RWPE2 (cell line): ENCODE measurements around the gene SKIC2.
"Not testable (repeated sequence)": the region's sequence is repeated elsewhere in the genome, so short reads cannot be mapped to it uniquely, and the experiment has no call there.

Experiments used
- ATAC-seq: fragments of 200-7000 bp; cut with Tn5 transposase; 3 replicates; pipeline ENCODE4 v1.9.1; 2021; ENCODE audit warnings: low read depth
- DNase-seq: peaks from one replicate; pipeline ENCODE4 v3.0.0-alpha.2; 2020; ENCODE audit warnings: low spot score
- H3K27ac ChIP-seq: fragments of 450-650 bp; 2 replicates; pipeline ENCODE4 v1.5.1; 2017; ENCODE audit warnings: mild to moderate bottlenecking; ENCODE audit not compliant: poor library complexity, severe bottlenecking
- H3K27me3 ChIP-seq: fragments of 250-450 bp; sonication (Bioruptor Pico); 2 replicates; pipeline ENCODE4 v1.5.1; 2021; ENCODE audit warnings: mild to moderate bottlenecking, moderate library complexity; ENCODE audit not compliant: insufficient read depth, poor library complexity, severe bottlenecking
- H3K36me3 ChIP-seq: fragments of 250-450 bp; sonication (Bioruptor Pico); 2 replicates; pipeline ENCODE4 v1.5.1; 2020; ENCODE audit warnings: low read depth, mild to moderate bottlenecking, moderate library complexity
- H3K4me1 ChIP-seq: fragments of 250-450 bp; sonication (Bioruptor Pico); 2 replicates; pipeline ENCODE4 v1.5.1; 2021; ENCODE audit warnings: mild to moderate bottlenecking, moderate library complexity; ENCODE audit not compliant: insufficient read depth, poor library complexity, severe bottlenecking
- H3K4me3 ChIP-seq: fragments of 250-450 bp; sonication (Bioruptor Pico); 2 replicates; pipeline ENCODE4 v1.5.1; 2021; ENCODE audit warnings: mild to moderate bottlenecking, moderate library complexity; ENCODE audit not compliant: severe bottlenecking
- H3K9me3 ChIP-seq: fragments of 250-450 bp; sonication (Bioruptor Pico); 2 replicates; pipeline ENCODE4 v1.5.1; 2021; ENCODE audit warnings: mild to moderate bottlenecking, moderate library complexity; ENCODE audit not compliant: severe bottlenecking
- TF ChIP-seq, protein P1 (sequence below): fragments of 450-650 bp; IDR thresholded peaks from one replicate; pipeline ENCODE4 v1.5.1; 2017; ENCODE audit warnings: mild to moderate bottlenecking, moderate library complexity; ENCODE audit not compliant: poor library complexity, severe bottlenecking

SKIC2 gene

DNA sequence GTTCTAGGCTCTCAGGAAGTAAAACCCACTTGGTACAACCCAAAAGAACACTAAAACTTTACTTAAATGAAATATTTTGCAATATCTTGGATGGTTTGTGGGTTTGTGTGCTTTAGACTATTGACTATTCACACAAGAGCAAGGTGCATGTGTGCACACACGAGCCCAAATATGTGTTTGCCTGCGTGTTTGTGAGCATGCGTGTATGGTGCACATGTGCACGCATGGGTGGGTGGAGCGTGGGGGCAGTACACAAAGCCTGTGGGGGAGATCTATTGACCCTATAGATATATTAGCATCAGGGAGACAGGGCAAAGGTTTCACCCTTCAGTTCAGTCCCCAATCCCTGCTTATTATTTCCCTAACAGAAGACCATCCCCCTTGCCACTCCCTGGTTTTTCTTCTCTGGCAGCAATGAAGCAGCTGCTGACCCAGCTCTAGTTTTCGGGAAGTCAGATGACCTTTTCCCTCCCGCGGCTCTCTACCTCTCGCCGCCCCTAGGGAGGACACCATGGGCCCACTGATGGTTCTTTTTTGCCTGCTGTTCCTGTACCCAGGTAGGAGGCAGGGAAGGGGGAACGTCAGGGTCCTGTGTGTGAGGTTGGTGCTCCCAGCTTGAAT lies 31.6 kb upstream of the SKIC2 start, which contains the start of gene C2:
C2 (plus strand) TSS at position 476 of the 621 bp plus-strand sequence; CDS start at position 512, 36 bp downstream.
- ATAC-seq, result no peak
- DNase-seq, result no peak
- TF ChIP-seq, protein P1, sequence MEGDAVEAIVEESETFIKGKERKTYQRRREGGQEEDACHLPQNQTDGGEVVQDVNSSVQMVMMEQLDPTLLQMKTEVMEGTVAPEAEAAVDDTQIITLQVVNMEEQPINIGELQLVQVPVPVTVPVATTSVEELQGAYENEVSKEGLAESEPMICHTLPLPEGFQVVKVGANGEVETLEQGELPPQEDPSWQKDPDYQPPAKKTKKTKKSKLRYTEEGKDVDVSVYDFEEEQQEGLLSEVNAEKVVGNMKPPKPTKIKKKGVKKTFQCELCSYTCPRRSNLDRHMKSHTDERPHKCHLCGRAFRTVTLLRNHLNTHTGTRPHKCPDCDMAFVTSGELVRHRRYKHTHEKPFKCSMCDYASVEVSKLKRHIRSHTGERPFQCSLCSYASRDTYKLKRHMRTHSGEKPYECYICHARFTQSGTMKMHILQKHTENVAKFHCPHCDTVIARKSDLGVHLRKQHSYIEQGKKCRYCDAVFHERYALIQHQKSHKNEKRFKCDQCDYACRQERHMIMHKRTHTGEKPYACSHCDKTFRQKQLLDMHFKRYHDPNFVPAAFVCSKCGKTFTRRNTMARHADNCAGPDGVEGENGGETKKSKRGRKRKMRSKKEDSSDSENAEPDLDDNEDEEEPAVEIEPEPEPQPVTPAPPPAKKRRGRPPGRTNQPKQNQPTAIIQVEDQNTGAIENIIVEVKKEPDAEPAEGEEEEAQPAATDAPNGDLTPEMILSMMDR, result no peak

DNA sequence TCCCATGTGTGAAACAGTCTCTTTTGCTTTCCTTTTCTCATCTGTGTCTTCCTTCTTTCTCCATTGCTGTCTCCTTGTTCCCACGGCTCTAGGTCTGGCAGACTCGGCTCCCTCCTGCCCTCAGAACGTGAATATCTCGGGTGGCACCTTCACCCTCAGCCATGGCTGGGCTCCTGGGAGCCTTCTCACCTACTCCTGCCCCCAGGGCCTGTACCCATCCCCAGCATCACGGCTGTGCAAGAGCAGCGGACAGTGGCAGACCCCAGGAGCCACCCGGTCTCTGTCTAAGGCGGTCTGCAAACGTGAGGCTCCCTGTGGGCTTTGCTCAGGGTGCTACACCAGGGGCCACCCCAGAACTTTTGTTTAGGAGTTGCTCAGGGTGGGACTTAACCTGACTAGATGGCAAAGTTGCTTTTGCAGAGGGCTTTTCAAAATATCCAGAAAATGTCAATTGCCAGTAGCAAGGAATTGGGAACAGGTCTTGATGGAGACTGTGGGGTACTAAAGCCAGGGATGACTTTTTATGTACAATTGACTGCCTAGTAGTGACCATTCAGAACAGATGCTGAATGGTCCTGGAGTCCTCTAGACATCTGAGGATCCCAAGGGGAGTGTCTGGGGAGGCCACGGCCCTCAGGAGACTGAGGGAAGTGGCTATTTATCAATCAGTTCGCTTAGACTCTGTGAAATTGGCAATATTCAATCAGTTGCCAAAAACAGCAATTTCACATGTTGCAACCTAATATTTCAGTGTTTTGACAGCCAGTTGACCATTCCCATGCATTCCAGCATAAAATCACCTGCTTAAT lies 30.9 kb upstream of the SKIC2 start:
- no peaks in the 10 kb centered on the region for H3K27me3 ChIP-seq
- no peaks in the 10 kb centered on the region for H3K4me1 ChIP-seq
- H3K27ac ChIP-seq, result no peak overlapping the region
- H3K9me3 ChIP-seq, result peaks cover 1% of the 10 kb centered on the region
- no peaks in the 10 kb centered on the region for H3K36me3 ChIP-seq
- ATAC-seq (no peak), DNase-seq (no peak)
- TF ChIP-seq, protein P1, result no peak
- H3K4me3 ChIP-seq, result no peak overlapping the region

More for the DNA sequence above, 31.6 kb upstream of the SKIC2 start, which contains the start of gene C2:
- no peaks in the 10 kb centered on the region for H3K36me3 ChIP-seq
- H3K27ac ChIP-seq, result no peak within 1 kb of the TSS
- H3K27me3 ChIP-seq, result no peaks in the 10 kb centered on the region
- H3K4me1 ChIP-seq, result no peaks in the 10 kb centered on the region
- no peak within 1 kb of the TSS for H3K4me3 ChIP-seq
- H3K9me3 ChIP-seq, result peaks cover 1% of the 10 kb centered on the region

DNA sequence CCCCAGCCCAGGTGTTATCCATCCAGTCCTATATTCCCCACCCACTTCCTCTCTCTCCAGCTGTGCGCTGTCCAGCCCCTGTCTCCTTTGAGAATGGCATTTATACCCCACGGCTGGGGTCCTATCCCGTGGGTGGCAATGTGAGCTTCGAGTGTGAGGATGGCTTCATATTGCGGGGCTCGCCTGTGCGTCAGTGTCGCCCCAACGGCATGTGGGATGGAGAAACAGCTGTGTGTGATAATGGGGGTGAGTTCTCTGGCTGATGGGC lies 30.4 kb upstream of the SKIC2 start:
- Histone ChIP-seq H3K27ac (no peak overlapping the region), H3K9me3 (peaks cover 1% of the 10 kb centered on the region), H3K4me3 (no peak overlapping the region), H3K27me3 (no peaks in the 10 kb centered on the region), H3K36me3 (no peaks in the 10 kb centered on the region), H3K4me1 (no peaks in the 10 kb centered on the region)
- TF ChIP-seq, protein P1, result no peak
- ATAC-seq (no peak), DNase-seq (no peak)

DNA sequence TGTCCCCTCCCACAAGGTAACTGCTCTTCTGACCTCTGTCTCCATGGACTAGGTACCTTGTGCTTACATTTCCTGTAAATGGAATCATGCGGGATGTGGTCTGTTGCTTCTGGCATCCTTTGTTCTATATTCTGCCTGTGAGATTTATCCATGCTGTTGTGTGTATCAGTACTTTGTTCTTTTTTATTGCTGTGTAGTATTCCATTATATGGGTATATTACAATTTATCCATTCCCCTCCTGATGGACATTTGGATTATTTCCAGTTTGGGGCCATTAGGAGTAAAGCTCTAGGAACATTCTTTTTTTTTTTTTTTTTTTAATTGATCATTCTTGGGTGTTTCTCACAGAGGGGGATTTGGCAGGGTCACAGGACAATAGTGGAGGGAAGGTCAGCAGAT lies 28.0 kb upstream of the SKIC2 start:
- Histone ChIP-seq H3K4me1 (no peaks in the 10 kb centered on the region), H3K27ac (no peak overlapping the region), H3K9me3 (peaks cover 1% of the 10 kb centered on the region), H3K27me3 (no peaks in the 10 kb centered on the region), H3K36me3 (no peaks in the 10 kb centered on the region), H3K4me3 (no peak overlapping the region)
- no peak for ATAC-seq
- DNase-seq, result no peak
- TF ChIP-seq, protein P1, result no peak

DNA sequence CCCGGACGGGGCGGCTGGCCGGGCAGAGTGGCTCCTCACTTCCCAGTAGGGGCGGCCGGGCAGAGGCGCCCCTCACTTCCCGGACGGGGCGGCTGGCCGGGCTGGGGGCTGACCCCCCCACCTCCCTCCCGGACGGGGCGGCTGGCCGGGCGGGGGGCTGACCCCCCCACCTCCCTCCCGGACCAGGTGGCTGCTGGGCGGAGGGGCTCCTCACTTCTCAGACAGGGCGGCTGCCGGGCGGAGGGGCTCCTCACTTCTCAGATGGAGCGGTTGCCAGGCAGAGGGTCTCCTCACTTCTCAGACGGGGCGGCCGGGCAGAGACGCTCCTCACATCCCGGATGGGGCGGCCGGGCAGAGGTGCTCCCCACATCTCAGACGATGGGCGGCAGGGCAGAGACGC lies 26.8 kb upstream of the SKIC2 start:
- not testable (repeated sequence) for ATAC-seq, H3K4me1 ChIP-seq

More for the DNA sequence above, 26.8 kb upstream of the SKIC2 start:
- not testable (repeated sequence) for H3K27ac ChIP-seq, H3K9me3 ChIP-seq, H3K36me3 ChIP-seq, DNase-seq, H3K27me3 ChIP-seq, H3K4me3 ChIP-seq
